GM12865 (cell line): ENCODE data around the gene KLHL18.
"Not testable (repeated sequence)": the region's sequence is repeated elsewhere in the genome, so short reads cannot be mapped to it uniquely, and the experiment has no call there.

Experiments
- DNase-seq: peaks from one replicate; pipeline ENCODE4 v3.0.0; 2010; ENCODE audit warnings: low read depth
- H3K4me3 ChIP-seq: 2 replicates; pipeline ENCODE4 v1.5.1; 2011; ENCODE audit warnings: mild to moderate bottlenecking, low read depth, low read length, control low read depth
- TF ChIP-seq, protein P1 (sequence below): IDR thresholded peaks from 2 replicates; pipeline ENCODE4 v1.5.1; 2011; ENCODE audit warnings: low read length, control low read depth, low read depth, inconsistent platforms; ENCODE audit not compliant: insufficient read depth; ENCODE audit errors: missing control alignments

KLHL18 gene

DNA sequence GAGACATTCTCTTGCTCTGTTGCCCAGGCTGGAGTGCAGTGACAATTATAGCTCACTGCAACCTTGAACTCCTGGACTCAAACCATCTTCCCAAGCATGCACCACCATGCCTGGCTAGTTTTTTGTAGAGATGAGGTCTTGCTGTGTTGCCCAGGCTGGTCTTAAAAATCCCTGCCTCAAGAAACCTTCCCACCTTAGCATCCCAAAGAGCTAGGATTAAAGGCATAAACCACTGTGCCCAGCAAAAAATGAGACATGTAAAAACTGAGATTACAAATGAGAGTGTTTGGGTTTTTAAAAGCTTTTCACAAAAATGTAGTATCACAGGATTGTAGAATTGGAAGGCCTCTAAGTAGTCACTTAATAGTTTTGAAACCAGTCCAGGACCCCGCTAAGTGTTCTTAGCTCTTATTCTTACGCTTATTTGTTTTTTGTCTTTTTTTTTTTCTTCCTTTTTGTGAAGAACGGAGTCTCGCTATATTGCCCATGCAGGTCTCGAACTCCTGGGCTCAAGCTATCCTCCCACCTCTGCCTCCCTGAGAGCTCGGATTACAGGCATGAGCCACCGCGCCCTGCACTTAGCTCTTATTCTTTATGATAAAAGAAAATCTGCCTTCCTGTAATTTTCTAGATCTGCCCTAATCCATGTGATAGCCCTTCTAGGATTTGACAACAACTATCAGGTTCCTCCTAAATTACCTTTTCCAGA, 31.5 kb downstream of the KLHL18 start:
- TF ChIP-seq, protein P1, sequence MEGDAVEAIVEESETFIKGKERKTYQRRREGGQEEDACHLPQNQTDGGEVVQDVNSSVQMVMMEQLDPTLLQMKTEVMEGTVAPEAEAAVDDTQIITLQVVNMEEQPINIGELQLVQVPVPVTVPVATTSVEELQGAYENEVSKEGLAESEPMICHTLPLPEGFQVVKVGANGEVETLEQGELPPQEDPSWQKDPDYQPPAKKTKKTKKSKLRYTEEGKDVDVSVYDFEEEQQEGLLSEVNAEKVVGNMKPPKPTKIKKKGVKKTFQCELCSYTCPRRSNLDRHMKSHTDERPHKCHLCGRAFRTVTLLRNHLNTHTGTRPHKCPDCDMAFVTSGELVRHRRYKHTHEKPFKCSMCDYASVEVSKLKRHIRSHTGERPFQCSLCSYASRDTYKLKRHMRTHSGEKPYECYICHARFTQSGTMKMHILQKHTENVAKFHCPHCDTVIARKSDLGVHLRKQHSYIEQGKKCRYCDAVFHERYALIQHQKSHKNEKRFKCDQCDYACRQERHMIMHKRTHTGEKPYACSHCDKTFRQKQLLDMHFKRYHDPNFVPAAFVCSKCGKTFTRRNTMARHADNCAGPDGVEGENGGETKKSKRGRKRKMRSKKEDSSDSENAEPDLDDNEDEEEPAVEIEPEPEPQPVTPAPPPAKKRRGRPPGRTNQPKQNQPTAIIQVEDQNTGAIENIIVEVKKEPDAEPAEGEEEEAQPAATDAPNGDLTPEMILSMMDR, result no peak
- H3K4me3 ChIP-seq, result no peak overlapping the region
- no peak for DNase-seq

DNA sequence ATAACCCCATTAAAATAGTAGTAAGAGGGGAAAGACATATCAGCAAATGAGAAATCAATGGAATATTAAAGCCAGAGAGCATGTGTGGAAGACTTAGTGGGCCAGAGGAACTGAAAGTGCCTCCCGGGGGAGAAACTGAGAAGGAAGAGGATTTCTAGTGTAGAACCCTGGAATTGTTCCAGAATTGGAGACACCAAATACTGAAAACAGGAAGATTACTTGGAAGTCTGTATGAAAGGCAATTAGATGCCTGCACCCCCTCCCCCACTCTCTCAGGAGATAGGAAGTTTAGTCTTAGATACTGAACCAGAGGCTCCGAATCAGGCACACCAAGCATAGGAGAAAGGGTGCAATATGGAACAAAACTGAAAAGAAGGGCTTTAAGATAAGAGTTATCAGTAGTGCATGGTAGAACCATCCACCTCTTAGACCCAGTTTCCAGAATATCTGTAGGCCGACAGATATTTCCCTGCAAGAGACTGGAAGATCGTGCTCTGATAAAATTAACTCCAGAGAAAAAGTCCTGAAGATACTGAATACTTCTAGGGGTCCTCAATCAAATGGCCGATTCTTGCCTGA, 32.4 kb downstream of the KLHL18 start:
- no peak overlapping the region for H3K4me3 ChIP-seq
- TF ChIP-seq, protein P1, result no peak
- DNase-seq, result no peak

GRCh38 chr3:47316151-47316550, 33.4 kb downstream of the KLHL18 start:
- not testable (repeated sequence) for DNase-seq, H3K4me3 ChIP-seq

DNA sequence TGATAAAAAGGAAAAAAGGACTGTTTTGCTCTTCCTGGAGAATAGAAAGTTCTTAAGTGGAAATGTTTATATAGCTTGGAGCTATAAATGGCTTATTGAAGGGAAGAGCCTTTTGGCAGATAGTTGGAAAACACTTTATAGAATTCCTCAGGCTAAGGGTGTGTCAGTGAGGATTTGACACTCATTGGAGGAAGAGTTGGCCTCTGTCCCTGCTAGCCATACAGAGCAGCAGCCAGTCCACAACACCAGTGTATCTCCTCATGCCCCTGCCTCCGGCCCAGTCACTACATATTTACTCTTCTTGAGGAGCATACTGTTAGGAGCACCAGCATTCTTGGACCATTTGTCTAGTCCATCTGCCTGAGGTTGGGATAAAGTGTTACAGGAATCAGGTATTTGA, 36.2 kb downstream of the KLHL18 start:
- TF ChIP-seq, protein P1, result no peak
- DNase-seq, result no peak
- no peak overlapping the region for H3K4me3 ChIP-seq

DNA sequence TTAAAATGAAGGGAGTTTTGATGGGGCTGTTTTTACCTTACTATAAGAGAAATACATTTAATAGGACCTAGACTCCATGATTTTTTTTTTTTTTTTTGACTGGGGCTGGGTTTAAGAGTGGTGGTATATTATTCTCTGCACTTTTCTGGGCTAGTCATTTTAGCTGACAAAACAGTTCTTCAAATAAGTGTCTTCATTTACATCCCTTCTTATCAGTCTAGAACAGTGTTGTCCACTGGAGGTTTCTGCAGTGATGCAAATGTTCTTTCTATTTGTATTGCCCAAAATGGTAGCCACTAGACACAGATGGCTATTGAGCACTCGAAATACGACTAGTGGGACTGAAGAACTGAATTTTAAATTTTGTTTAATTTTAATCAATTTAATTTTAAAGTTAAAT, 37.2 kb downstream of the KLHL18 start:
- H3K4me3 ChIP-seq, result no peak overlapping the region
- TF ChIP-seq, protein P1, result no peak
- DNase-seq, result no peak

- DNase-seq, result no peak
- H3K4me3 ChIP-seq, result no peak overlapping the region
- TF ChIP-seq, protein P1, result no peak
Observed at GRCh38 chr3:47323431-47324277, 40.9 kb downstream of the KLHL18 start.

DNA sequence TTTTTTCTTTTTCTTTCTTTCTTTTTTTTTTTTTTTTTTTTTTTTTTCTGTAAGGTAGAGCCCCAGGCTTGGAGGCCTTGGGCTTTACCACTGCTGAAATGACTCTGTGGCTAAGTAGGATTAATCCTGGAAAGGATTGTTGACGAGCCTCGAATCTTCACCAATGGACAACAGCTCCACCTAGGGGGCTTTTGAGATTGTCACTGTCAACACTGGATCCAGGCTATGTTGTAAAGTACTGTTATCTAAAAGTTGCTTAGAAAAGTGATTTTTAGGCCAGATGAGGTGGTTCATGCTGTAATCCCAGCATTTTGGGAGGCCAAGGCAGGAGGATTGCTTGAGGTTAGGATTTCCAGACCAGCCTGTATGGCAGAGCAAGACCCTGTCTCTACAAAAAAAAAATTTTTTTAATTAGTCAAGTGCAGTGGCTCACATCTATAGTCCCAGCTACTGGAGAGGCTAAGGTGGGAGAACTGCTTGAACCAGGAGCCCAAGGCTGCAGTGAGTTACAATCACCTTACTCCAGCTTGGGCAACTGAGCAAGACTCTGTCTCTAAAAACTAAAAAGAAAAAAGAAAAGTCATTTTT, 41.6 kb downstream of the KLHL18 start:
- TF ChIP-seq, protein P1, result peak; percentile 77
- H3K4me3 ChIP-seq, result no peak overlapping the region
- peak; percentile 69 for DNase-seq
